A549 (cell line): ENCODE results near the gene DBF4B.
A peak's percentile ranks its signal among the peaks of the same experiment; 100 is the strongest.

Experiments used
- CHD2 ChIP-seq: fragments of 150-350 bp; IDR thresholded peaks from 2 replicates; pipeline ENCODE4 v1.6.1; 2014; ENCODE audit warnings: low read length; ENCODE audit not compliant: partially characterized antibody
- CTCF ChIP-seq: fragments of >200 bp; sonication (Bioruptor Twin); formaldehyde crosslinking; IDR thresholded peaks from 3 replicates; pipeline ENCODE4 v1.5.1; 2016
- EHMT2 ChIP-seq: fragments of 200-600 bp; sonication (generic); IDR thresholded peaks from 2 replicates; pipeline ENCODE4 v1.6.1; 2016; ENCODE audit warnings: antibody characterized with exemption, low read depth, mild to moderate bottlenecking, moderate library complexity
- HES2 ChIP-seq: fragments of >200 bp; sonication (Bioruptor Twin); formaldehyde crosslinking; IDR thresholded peaks from 2 replicates; pipeline ENCODE4 v1.6.1; 2016
- HMGXB4 ChIP-seq: fragments of 250-450 bp; sonication (Bioruptor Pico); IDR thresholded peaks from 2 replicates; pipeline ENCODE4 v1.5.0; 2021; ENCODE audit warnings: mild to moderate bottlenecking, moderate library complexity, borderline replicate concordance
- HOXB13 ChIP-seq: fragments of 250-450 bp; sonication (Bioruptor Pico); IDR thresholded peaks from 2 replicates; pipeline ENCODE4 v1.5.0; 2020; ENCODE audit warnings: low read depth, mild to moderate bottlenecking, moderate library complexity
- KDM1A ChIP-seq: fragments of 200-600 bp; sonication (generic); IDR thresholded peaks from 2 replicates; pipeline ENCODE4 v1.6.1; 2016; ENCODE audit warnings: low read depth, mild to moderate bottlenecking
- MAFK ChIP-seq: fragments of 450-650 bp; IDR thresholded peaks from 2 replicates; pipeline ENCODE4 v1.6.1; 2014; ENCODE audit not compliant: partially characterized antibody
- POLR2A ChIP-seq: IDR thresholded peaks from 2 replicates; pipeline ENCODE4 v1.6.1; 2012; ENCODE audit warnings: mild to moderate bottlenecking, low read length
- RAD21 ChIP-seq, 2 experiments: fragments of >200 bp in 1 of 2; sonication (Bioruptor Twin) in 1 of 2; formaldehyde crosslinking in 1 of 2; IDR thresholded peaks in 1 of 2; conservative IDR thresholded peaks in 1 of 2; 2 replicates in 1 of 2; 3 replicates in 1 of 2; pipeline ENCODE4 v1.6.1; 2012 to 2018; ENCODE audit warnings: inconsistent platforms in 1 of 2
- RFX5 ChIP-seq: fragments of 450-650 bp; IDR thresholded peaks from 2 replicates; pipeline ENCODE4 v1.7.1; 2014; ENCODE audit warnings: antibody characterized with exemption, mild to moderate bottlenecking, moderate library complexity
- SMC3 ChIP-seq: fragments of >200 bp; sonication (Bioruptor Twin); formaldehyde crosslinking; IDR thresholded peaks from 3 replicates; pipeline ENCODE4 v1.6.1; 2018; ENCODE audit warnings: inconsistent platforms

- TF ChIP-seq RAD21 (conservative IDR thresholded peaks at IDR 0.05 in 1 of 2, IDR thresholded peaks at IDR 0.05 in 1 of 2): no peak
- TF ChIP-seq CTCF: no peak
- peak; percentile 57 for TF ChIP-seq POLR2A
- no peak for TF ChIP-seq KDM1A
- TF ChIP-seq MAFK: no peak
- TF ChIP-seq SMC3: no peak
- no peak for TF ChIP-seq CHD2
- TF ChIP-seq HMGXB4 (CRISPR knock-in tag): no peak
- TF ChIP-seq RFX5: no peak
- no peak for TF ChIP-seq HOXB13 (CRISPR knock-in tag)
- no peak for TF ChIP-seq EHMT2
- no peak for TF ChIP-seq HES2
Measured at GRCh38 chr17:44708401-44709263, at the start of gene DBF4B.
